ENCODE measurements around the gene SNX2.
"Not testable (repeated sequence)": the region's sequence is repeated elsewhere in the genome, so short reads cannot be mapped to it uniquely, and the experiment has no call there.

SNX2 gene

GRCh38 chr5:122844136-122844909 lies 69.4 kb downstream of the SNX2 start:
- H3K4me3 ChIP-seq (ENCODE audit: low read length), result peak overlapping the region; percentile 69; the same call in 1 of the 2 replicates
- TF ChIP-seq ZNF274 (IDR thresholded peaks at IDR 0.05; ENCODE audit: low read depth, low read length), result no peak

GRCh38 chr5:122844910-122845228 lies 70.0 kb downstream of the SNX2 start:
- H3K4me3 ChIP-seq (ENCODE audit: low read length), result peak overlapping the region; percentile 69
- no peak for TF ChIP-seq ZNF274 (IDR thresholded peaks at IDR 0.05; ENCODE audit: low read depth, low read length)

GRCh38 chr5:122845229-122846050 lies 70.6 kb downstream of the SNX2 start, which contains the start of gene SNX24:
SNX24 (plus strand) TSS chr5:122845613; CDS start chr5:122845634, 21 bp downstream.
- H3K4me3 ChIP-seq (ENCODE audit: low read length), result peak within 1 kb of the TSS; percentile 69
- no peak for TF ChIP-seq ZNF274 (IDR thresholded peaks at IDR 0.05; ENCODE audit: low read depth, low read length)

- H3K4me3 ChIP-seq (ENCODE audit: low read length), result peak overlapping the region; percentile 69
- TF ChIP-seq ZNF274 (IDR thresholded peaks at IDR 0.05; ENCODE audit: low read depth, low read length), result no peak
Measured at GRCh38 chr5:122846051-122846550, 71.2 kb downstream of the SNX2 start.

GRCh38 chr5:122847687-122848081 lies 72.8 kb downstream of the SNX2 start:
- TF ChIP-seq ZNF274 (IDR thresholded peaks at IDR 0.05; ENCODE audit: low read depth, low read length), result no peak
- no peak overlapping the region for H3K4me3 ChIP-seq (ENCODE audit: low read length)

- TF ChIP-seq ZNF274 (IDR thresholded peaks at IDR 0.05; ENCODE audit: low read depth, low read length), result no peak
- H3K4me3 ChIP-seq (ENCODE audit: low read length), result no peak overlapping the region
Measured at GRCh38 chr5:122849771-122850170, 74.9 kb downstream of the SNX2 start.

- H3K4me3 ChIP-seq (ENCODE audit: low read length), result not testable (repeated sequence)
Measured at GRCh38 chr5:122857538-122857937, 82.7 kb downstream of the SNX2 start.

GRCh38 chr5:122858451-122858850 lies 83.6 kb downstream of the SNX2 start:
- no peak overlapping the region for H3K4me3 ChIP-seq (ENCODE audit: low read length)
- no peak for TF ChIP-seq ZNF274 (IDR thresholded peaks at IDR 0.05; ENCODE audit: low read depth, low read length)

GRCh38 chr5:122863240-122863639 lies 88.4 kb downstream of the SNX2 start:
- no peak for TF ChIP-seq ZNF274 (IDR thresholded peaks at IDR 0.05; ENCODE audit: low read depth, low read length)

GRCh38 chr5:122863721-122864120 lies 88.8 kb downstream of the SNX2 start:
- no peak overlapping the region for H3K4me3 ChIP-seq (ENCODE audit: low read length)
- no peak for TF ChIP-seq ZNF274 (IDR thresholded peaks at IDR 0.05; ENCODE audit: low read depth, low read length)

More at GRCh38 chr5:122863240-122863639, 88.4 kb downstream of the SNX2 start:
- no peak overlapping the region for H3K4me3 ChIP-seq (ENCODE audit: low read length)

GRCh38 chr5:122864400-122864799 lies 89.5 kb downstream of the SNX2 start:
- no peak overlapping the region for H3K4me3 ChIP-seq (ENCODE audit: low read length)
- TF ChIP-seq ZNF274 (IDR thresholded peaks at IDR 0.05; ENCODE audit: low read depth, low read length), result no peak

- H3K4me3 ChIP-seq (ENCODE audit: low read length), result no peak overlapping the region
- no peak for TF ChIP-seq ZNF274 (IDR thresholded peaks at IDR 0.05; ENCODE audit: low read depth, low read length)
Measured at GRCh38 chr5:122864842-122865241, 90.0 kb downstream of the SNX2 start.

- H3K4me3 ChIP-seq (ENCODE audit: low read length), result no peak overlapping the region
- TF ChIP-seq ZNF274 (IDR thresholded peaks at IDR 0.05; ENCODE audit: low read depth, low read length), result no peak
Measured at GRCh38 chr5:122870219-122870856, 95.5 kb downstream of the SNX2 start.

- H3K4me3 ChIP-seq (ENCODE audit: low read length), result no peak overlapping the region
- no peak for TF ChIP-seq ZNF274 (IDR thresholded peaks at IDR 0.05; ENCODE audit: low read depth, low read length)
Measured at GRCh38 chr5:122871661-122872060, 96.8 kb downstream of the SNX2 start.
